HG02938 (cell line): ENCODE data around the gene ZNF140.
A peak's percentile ranks its signal among the peaks of the same experiment; 100 is the strongest.

Experiments
- ATAC-seq: cut with Tn5 transposase; IDR thresholded peaks from one replicate; pipeline ENCODE4 v1.9.1; 2021; ENCODE audit warnings: mild to moderate bottlenecking, moderate library complexity; ENCODE audit not compliant: unreplicated experiment

Gene ZNF140

DNA sequence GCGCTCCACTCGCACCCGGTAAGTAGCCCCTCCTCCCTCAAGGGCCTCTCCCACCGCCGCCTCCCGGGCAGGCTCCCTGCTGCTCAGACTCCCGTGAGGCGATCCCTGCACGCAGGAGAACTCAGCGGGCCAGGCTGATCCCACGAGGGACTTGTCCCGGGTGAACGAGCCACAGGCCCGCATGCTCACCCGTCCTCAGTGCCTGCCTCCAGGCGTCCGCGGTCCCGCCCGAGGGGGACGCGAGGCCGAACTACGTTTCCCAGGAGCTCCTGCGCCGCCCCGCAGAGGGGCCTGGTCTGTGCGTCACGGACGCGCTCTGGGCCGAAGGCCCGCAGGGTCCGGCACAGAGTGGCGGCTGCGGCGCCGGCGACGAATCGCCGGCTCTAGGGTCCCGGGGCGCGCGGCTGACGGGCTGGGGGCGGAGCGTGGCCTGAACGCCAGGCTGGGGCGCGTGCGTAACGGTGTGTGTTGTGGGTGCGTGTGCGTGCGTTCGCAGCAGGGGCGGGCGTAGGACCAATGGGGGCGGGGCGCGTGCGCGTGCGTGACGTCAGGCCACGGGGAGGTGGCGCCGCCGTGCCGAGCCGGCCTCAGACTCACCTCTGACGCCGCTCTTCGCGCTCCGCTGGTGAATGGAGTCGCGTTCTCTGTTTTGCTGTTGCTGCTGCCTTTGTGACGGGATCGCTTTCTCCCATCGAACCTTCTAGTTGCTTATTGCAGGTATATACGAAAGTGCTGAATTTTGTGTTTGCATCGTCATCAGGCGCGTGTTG lies 49.5 kb downstream of the ZNF140 start, which contains the start of the genes ZNF10 and ZNF891:
Gene ZNF10 (plus strand): TSS at position 590 of the 770 bp plus-strand sequence. CDS start 13,866 bp downstream, outside the sequence.
Gene ZNF891 (minus strand): TSS at position 237 of the 770 bp plus-strand sequence. CDS start 8,356 bp downstream, outside the sequence.
- peak; percentile 92 for ATAC-seq

DNA sequence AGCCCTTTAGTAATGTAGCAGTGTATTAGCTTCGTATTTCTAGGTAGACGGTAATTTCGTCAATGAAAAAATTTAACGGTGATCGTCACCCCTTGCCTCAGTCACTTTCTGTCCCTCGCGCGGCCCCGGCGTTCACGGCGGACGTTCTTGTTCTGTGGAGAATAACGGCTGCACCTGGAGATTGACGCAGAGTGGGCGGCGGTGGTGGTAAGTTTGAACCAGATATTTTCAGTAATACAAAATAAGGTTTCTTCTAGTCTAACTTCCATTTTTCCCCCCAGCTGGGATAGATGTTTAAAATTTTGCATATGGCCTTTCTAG lies 50.0 kb downstream of the ZNF140 start:
- ATAC-seq = no peak

DNA sequence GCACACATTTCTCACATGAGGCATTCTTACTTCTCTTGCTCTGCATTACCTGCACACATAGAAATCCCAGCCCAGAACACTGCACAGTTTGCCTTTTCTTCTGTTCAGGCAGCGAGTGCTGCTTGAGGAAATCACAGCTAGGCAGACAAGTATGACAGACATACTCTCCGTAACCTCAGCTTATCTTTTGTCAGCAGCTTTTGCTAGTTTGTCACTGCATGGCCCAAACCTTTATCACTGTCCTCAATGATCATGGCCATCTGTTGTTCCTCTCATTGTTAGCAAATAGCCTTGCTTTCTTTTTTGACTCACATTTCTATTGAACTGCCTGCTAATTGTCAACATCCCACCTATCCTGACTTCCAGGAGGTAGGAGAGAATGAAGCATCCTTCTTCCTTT lies 55.0 kb downstream of the ZNF140 start:
- no peak for ATAC-seq

DNA sequence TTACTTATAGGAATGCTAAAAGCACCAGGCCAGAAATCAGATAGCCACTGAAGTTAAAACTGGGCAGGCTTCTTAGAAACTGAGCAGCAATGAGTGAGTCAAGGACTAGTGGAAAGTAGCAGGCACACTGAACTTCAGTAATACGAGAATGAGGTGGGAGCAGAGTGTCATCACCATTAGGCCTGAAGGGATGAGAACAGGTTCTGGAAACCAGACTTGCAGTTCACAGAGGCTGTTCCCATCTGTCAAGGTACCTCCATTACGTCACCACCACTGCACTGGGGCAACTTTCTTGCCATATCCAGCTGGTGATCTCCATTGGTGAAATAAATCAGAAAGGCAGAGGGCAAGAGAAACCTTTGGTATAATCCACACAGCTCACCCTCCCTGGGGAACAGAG lies 65.3 kb downstream of the ZNF140 start:
- ATAC-seq = no peak

DNA sequence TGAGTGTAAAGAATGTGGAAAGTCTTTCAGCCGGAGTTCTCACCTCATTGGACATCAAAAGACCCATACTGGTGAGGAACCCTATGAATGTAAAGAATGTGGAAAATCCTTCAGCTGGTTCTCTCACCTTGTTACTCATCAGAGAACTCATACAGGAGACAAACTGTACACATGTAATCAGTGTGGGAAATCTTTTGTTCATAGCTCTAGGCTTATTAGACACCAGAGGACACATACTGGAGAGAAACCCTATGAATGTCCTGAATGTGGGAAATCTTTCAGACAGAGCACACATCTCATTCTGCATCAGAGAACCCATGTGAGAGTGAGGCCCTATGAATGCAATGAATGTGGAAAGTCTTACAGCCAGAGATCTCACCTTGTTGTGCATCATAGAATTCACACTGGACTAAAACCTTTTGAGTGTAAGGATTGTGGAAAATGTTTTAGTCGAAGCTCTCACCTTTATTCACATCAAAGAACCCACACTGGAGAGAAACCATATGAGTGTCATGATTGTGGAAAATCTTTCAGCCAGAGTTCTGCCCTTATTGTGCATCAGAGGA lies 75.5 kb downstream of the ZNF140 start:
- ATAC-seq = no peak
